SJSA1 (cell line): ENCODE results near the gene AP2M1. TPM values are rescaled to one million over a fixed set of nuclear protein-coding genes. Genes with fewer than 3 reads are reported as not detected.

ENCODE experiments used
- DNase-seq, 2 experiments: peaks; one replicate each; pipeline ENCODE4 v3.0.0-alpha.2; 2015 to 2020; ENCODE audit warnings: low spot score in 2 of 2, low read depth in 1 of 2
- H3K27ac ChIP-seq: fragments of 250-450 bp; sonication (Bioruptor Pico); 2 replicates; pipeline ENCODE4 v1.5.1; 2020; ENCODE audit warnings: mild to moderate bottlenecking, moderate library complexity
- H3K27me3 ChIP-seq: fragments of 250-450 bp; sonication (Bioruptor Pico); replicated peaks from 2 replicates; pipeline ENCODE4 v1.5.1; 2020; ENCODE audit warnings: mild to moderate bottlenecking, moderate library complexity
- H3K36me3 ChIP-seq: fragments of 250-450 bp; sonication (Bioruptor Pico); 2 replicates; pipeline ENCODE4 v1.5.1; 2020; ENCODE audit warnings: mild to moderate bottlenecking
- H3K4me1 ChIP-seq: fragments of 250-450 bp; sonication (Bioruptor Pico); replicated peaks from 2 replicates; pipeline ENCODE4 v1.6.1; 2021; ENCODE audit warnings: mild to moderate bottlenecking
- H3K4me3 ChIP-seq: fragments of 250-450 bp; sonication (Bioruptor Pico); 2 replicates; pipeline ENCODE4 v1.5.1; 2020; ENCODE audit warnings: mild to moderate bottlenecking
- H3K9me3 ChIP-seq: fragments of 250-450 bp; sonication (Bioruptor Pico); replicated peaks from 2 replicates; pipeline ENCODE4 v1.5.1; 2020; ENCODE audit warnings: mild to moderate bottlenecking
- total RNA-seq: library from RNA; depleted of rRNA; stranded (reverse); fragments of >200 nt; shearing (Covaris generic); gene quantifications from 2 replicates; pipeline ENCODE4 v1.2.3, GENCODE V29; 2014; rRNA removed

Gene AP2M1
- total RNA-seq, 1 experiment from 2014 or later: 609 TPM

- no peak for DNase-seq
Measured at GRCh38 chr3:184230081-184230602, 55.5 kb downstream of the AP2M1 start.

DNA sequence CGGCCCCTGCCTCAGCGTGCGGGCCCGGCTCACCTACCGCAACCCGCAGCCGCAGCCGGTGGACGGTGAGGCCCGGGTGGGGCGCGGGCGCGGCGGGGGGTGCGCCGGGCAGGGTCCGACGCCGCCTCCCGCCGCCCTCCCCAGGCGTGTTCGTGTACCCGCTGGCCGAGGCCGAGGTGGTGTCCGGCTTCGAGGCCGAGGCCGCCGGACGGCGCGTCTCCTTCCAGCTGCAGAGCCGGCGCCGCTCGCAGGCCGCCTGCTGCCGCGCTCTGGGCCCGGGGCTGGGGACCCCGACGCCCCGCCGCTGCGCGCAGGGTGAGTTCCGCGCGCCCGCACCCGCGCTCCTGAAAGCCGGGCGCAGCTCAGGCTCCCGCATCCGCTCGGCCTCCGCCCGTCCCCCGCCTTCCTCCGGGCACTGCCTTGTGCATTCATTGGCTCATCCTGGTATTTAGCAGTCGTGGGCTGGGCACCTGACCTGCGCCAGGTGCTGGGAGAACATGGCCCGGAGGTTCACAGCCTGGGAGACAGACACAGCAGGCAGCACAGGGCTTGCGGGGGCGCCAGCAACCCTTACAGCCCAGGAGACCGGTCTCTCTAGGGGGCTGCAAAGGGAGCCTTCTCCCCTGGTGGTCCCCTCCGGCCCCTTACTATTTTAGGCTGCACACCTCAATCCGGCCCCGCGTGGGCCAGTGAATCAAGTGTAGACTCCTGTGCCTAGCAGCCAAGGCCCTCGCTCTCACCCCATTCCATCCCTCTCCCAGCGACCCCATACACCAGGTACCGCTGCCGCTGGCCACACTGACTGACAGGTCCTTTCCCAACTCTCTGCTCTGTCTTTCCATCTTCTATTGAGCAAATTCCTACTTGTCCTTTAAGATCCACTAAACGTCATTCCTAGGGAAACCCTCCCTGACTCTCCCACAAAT is 56.2 kb downstream of the AP2M1 start:
- H3K4me1 ChIP-seq: peaks cover 18% of the 10 kb centered on the region
- no peak for DNase-seq
- no peaks in the 10 kb centered on the region for H3K36me3 ChIP-seq
- peaks cover 42% of the 10 kb centered on the region for H3K27me3 ChIP-seq
- no peak overlapping the region for H3K4me3 ChIP-seq
- peaks cover 3% of the 10 kb centered on the region; the same call in 1 of the 2 replicates for H3K9me3 ChIP-seq
- H3K27ac ChIP-seq: no peak overlapping the region

More at GRCh38 chr3:184230081-184230602, 55.5 kb downstream of the AP2M1 start:
- Histone ChIP-seq H3K4me3 (no peak overlapping the region), H3K27ac (no peak overlapping the region), H3K36me3 (no peaks in the 10 kb centered on the region), H3K9me3 (peaks cover 3% of the 10 kb centered on the region; the same call in 1 of the 2 replicates), H3K4me1 (peaks cover 18% of the 10 kb centered on the region), H3K27me3 (peaks cover 42% of the 10 kb centered on the region)

DNA sequence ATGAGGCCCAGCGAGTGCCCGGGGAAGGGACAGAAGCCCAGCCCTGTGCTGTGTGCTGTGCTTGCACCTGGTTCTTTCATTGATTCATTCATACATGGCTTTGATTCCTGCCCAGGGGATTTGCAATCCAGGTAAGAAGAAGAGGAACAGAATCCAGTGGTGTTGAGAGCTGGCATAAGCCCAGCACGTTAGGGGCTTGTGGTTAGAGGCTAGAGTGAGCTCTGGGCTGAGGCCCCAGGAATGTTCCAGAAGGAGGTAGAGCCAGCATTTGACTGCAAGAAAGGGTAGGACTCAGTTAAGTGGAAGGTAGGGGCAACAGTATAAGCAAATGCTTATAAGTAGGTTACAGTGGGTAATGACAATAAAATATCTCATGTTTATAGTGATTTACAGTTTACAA is 57.0 kb downstream of the AP2M1 start:
- DNase-seq: no peak
- no peak overlapping the region for H3K27ac ChIP-seq

DNA sequence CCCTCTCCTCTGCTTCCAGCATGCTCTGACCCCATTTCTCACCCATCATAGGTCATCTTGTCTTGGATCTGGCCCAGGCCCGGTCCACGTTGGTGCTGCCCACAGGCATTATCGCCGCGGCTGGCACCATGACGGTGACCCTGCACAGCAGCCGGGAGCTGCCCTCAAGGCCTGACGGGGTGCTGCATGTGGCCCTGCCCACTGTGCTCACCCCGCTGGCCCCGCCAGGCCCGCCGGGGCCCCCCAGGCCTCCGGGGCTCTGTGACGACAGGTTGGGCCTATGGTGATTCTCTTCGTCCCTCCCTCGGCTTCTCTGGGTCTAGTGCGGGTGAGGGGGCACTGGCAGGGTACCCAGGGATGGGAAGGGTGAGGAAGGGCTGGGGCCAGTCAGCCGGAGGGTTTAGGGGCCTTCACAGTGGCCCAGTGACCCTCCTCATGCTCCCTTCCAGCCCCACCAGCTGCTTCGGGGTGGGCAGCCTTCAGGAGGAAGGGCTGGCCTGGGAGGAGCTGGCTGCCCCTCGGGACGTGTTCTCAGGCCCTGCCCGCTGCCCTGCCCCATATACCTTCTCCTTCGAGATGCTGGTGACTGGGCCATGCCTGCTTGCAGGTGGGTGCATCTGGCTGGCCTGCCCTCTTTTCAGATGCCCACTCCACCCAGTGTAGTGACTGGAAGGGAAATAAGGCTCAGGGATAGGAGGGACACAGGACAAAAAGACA is 58.6 kb downstream of the AP2M1 start:
- H3K36me3 ChIP-seq: no peaks in the 10 kb centered on the region
- H3K4me3 ChIP-seq: no peak overlapping the region
- H3K4me1 ChIP-seq: peaks cover 18% of the 10 kb centered on the region
- H3K27ac ChIP-seq: no peak overlapping the region
- no peaks in the 10 kb centered on the region; the same call in 1 of the 2 replicates for H3K9me3 ChIP-seq
- DNase-seq: no peak
- peaks cover 40% of the 10 kb centered on the region for H3K27me3 ChIP-seq

More for the DNA sequence above, 57.0 kb downstream of the AP2M1 start:
- peaks cover 3% of the 10 kb centered on the region; the same call in 1 of the 2 replicates for H3K9me3 ChIP-seq
- no peaks in the 10 kb centered on the region for H3K36me3 ChIP-seq
- peaks cover 42% of the 10 kb centered on the region for H3K27me3 ChIP-seq
- H3K4me1 ChIP-seq: peaks cover 18% of the 10 kb centered on the region
- no peak overlapping the region for H3K4me3 ChIP-seq

Other genes starting within 250 kb of the AP2M1 start
- gene ABCC5, start 157.0 kb upstream of the AP2M1 start, total RNA-seq: 9.1 and 9.6 TPM in 2 replicates
- not detected in 2 replicates for gene HTR3D, start 143.1 kb upstream of the AP2M1 start, total RNA-seq
- gene HTR3C, start 121.8 kb upstream of the AP2M1 start, total RNA-seq: not detected in 2 replicates
- gene HTR3E, start 77.8 kb upstream of the AP2M1 start, total RNA-seq: not detected in 2 replicates
- gene EIF2B5, start 39.5 kb upstream of the AP2M1 start, total RNA-seq: 49.5 and 62.3 TPM in 2 replicates
- 32.2 and 33.6 TPM in 2 replicates for gene DVL3, start 19.5 kb upstream of the AP2M1 start, total RNA-seq
- 19.2 and 28.7 TPM in 2 replicates for gene ABCF3, start 11.3 kb downstream of the AP2M1 start, total RNA-seq
- not detected in 2 replicates for gene VWA5B2, start 54.7 kb downstream of the AP2M1 start, total RNA-seq
- 26.4 and 30.1 TPM in 2 replicates for gene ALG3, start 74.1 kb downstream of the AP2M1 start, total RNA-seq
- gene EEF1AKMT4, start 74.8 kb downstream of the AP2M1 start, total RNA-seq: 3.2 and 6.2 TPM in 2 replicates
- 0.13 TPM in 1 of 2 replicates, not detected in the other for gene CAMK2N2, start 86.7 kb downstream of the AP2M1 start, total RNA-seq
- not detected in 2 replicates for gene ECE2, start 101.2 kb downstream of the AP2M1 start, total RNA-seq
- gene PSMD2, start 124.4 kb downstream of the AP2M1 start, total RNA-seq: 423 and 627 TPM in 2 replicates
- 250 and 257 TPM in 2 replicates for gene EIF4G1, start 139.8 kb downstream of the AP2M1 start, total RNA-seq
- 13.9 and 14.4 TPM in 2 replicates for gene FAM131A, start 162.7 kb downstream of the AP2M1 start, total RNA-seq
- 8.8 and 11.6 TPM in 2 replicates for gene CLCN2, start 186.8 kb downstream of the AP2M1 start, total RNA-seq
- gene POLR2H, start 186.9 kb downstream of the AP2M1 start, total RNA-seq: 101 and 103 TPM in 2 replicates
- not detected in 2 replicates for gene THPO, start 203.4 kb downstream of the AP2M1 start, total RNA-seq
- 0.26 TPM in 1 of 2 replicates, not detected in the other for gene CHRD, start 205.2 kb downstream of the AP2M1 start, total RNA-seq